ENCODE results near the gene AXDND1.
"Not testable (repeated sequence)": the region's sequence is repeated elsewhere in the genome, so short reads cannot be mapped to it uniquely, and the experiment has no call there.

- not testable (repeated sequence) for TF ChIP-seq CTCF (IDR thresholded peaks at IDR 0.05; ENCODE audit: insufficient read depth, low read length); POLR2AphosphoS5 (IDR thresholded peaks at IDR 0.05; ENCODE audit: low read depth); GABPA (IDR thresholded peaks at IDR 0.05; ENCODE audit: low read depth); REST (IDR thresholded peaks at IDR 0.05; ENCODE audit: insufficient replicate concordance, low read depth)
Measured at GRCh38 chr1:179439646-179440045, 73.9 kb downstream of the AXDND1 start.

All from HL-60 (cell line).